ENCODE data around the gene LGALS16. TPM values are rescaled to one million over a fixed set of nuclear protein-coding genes. Genes with fewer than 3 reads are reported as not detected.
A peak's percentile ranks its signal among the peaks of the same experiment; 100 is the strongest.

LGALS16 gene
- total RNA-seq, 2 experiments from 2014 or later = not detected

- Mint-ChIP-seq H3K4me3 (no peak overlapping the region), H3K36me3 (ENCODE audit: low read depth) (no peaks in the 10 kb centered on the region), H3K27me3 (peaks cover 4% of the 10 kb centered on the region), H3K4me1 (ENCODE audit: low read depth) (peaks cover 48% of the 10 kb centered on the region), H3K27ac (no peak overlapping the region), H3K9me3 (no peaks in the 10 kb centered on the region)
- no peak for TF ChIP-seq CTCF (IDR thresholded peaks at IDR 0.05)
- Histone ChIP-seq H3K36me3 (ENCODE audit: insufficient read depth, low read length) (no peaks in the 10 kb centered on the region), H3K4me3 (ENCODE audit: low read length) (no peak overlapping the region), H3K27me3 (ENCODE audit: control insufficient read depth in 1 of 2, insufficient read depth in 2 of 2, low read length in 2 of 2) (no peaks in the 10 kb centered on the region), H3K9me3 (ENCODE audit: control insufficient read depth in 1 of 2, insufficient read depth in 1 of 2, low read length in 2 of 2) (no peaks in the 10 kb centered on the region), H3K27ac (ENCODE audit: low read depth in 1 of 2, low read length in 2 of 2) (no peak overlapping the region), H3K4me1 (ENCODE audit: insufficient read depth, low read length) (peaks cover 52% of the 10 kb centered on the region)
- ChIA-PET POLR2A (no interaction called here), CTCF (interaction anchor here (1.3 kb wide), 1 partner anchor 125 kb away, joined by 3 read pairs; no protein-coding TSS in a partner anchor)
- DNase-seq = no peak
- intact Hi-C loops (cut with DNase I, micrococcal nuclease) = loop anchor here in 1 of 2 experiments (10.0 kb wide), 1 partner anchor 551 kb away; the partner anchor contains the start of gene PAK4
- ATAC-seq (ENCODE audit: poor library complexity) = no peak
Observed at GRCh38 chr19:39676004-39676403, 20.3 kb downstream of the LGALS16 start.

- H3K27ac ChIP-seq (ENCODE audit: low read depth in 1 of 2, low read length in 2 of 2) = no peak overlapping the region
- Mint-ChIP-seq H3K27ac (peak overlapping the region; percentile 73), H3K4me3 (peak overlapping the region; percentile 70)
Observed at GRCh38 chr19:39677961-39678889, 22.5 kb downstream of the LGALS16 start.

More at GRCh38 chr19:39677961-39678889, 22.5 kb downstream of the LGALS16 start:
- TF ChIP-seq CTCF (IDR thresholded peaks at IDR 0.05) = no peak
- Mint-ChIP-seq H3K9me3 (no peaks in the 10 kb centered on the region), H3K36me3 (ENCODE audit: low read depth) (no peaks in the 10 kb centered on the region), H3K27me3 (no peaks in the 10 kb centered on the region), H3K4me1 (ENCODE audit: low read depth) (peaks cover 33% of the 10 kb centered on the region)
- Histone ChIP-seq H3K27me3 (ENCODE audit: control insufficient read depth in 1 of 2, insufficient read depth in 2 of 2, low read length in 2 of 2) (no peaks in the 10 kb centered on the region), H3K4me1 (ENCODE audit: insufficient read depth, low read length) (peaks cover 40% of the 10 kb centered on the region), H3K4me3 (ENCODE audit: low read length) (no peak overlapping the region), H3K36me3 (ENCODE audit: insufficient read depth, low read length) (no peaks in the 10 kb centered on the region), H3K9me3 (ENCODE audit: control insufficient read depth in 1 of 2, insufficient read depth in 1 of 2, low read length in 2 of 2) (no peaks in the 10 kb centered on the region)
- CTCF ChIA-PET = no interaction called here
- no peak for ATAC-seq (ENCODE audit: poor library complexity)
- intact Hi-C loops (cut with DNase I, micrococcal nuclease) = loop anchor here in 1 of 2 experiments (10.0 kb wide), 1 partner anchor 553 kb away; the partner anchor contains the start of gene PAK4
- POLR2A ChIA-PET = no interaction called here
- DNase-seq = no peak
